Stimulated activated CD8-positive, alpha-beta memory T cell treated with anti-CD3 and anti-CD28 coated beads, Interleukin-15, amount 100 ng/mL, for 4 hours (primary cell): ENCODE data around the gene DIP2C.
"Not testable (repeated sequence)": the region's sequence is repeated elsewhere in the genome, so short reads cannot be mapped to it uniquely, and the experiment has no call there.

Experiments used
- DNase-seq, 2 donors: peaks; one replicate each; pipeline ENCODE4 v3.0.0-alpha.2; 2020; ENCODE audit warnings: low read depth in 2 of 2

The DIP2C gene

GRCh38 chr10:597976-598375 lies 91.5 kb downstream of the DIP2C start:
- no peak for DNase-seq

DNA sequence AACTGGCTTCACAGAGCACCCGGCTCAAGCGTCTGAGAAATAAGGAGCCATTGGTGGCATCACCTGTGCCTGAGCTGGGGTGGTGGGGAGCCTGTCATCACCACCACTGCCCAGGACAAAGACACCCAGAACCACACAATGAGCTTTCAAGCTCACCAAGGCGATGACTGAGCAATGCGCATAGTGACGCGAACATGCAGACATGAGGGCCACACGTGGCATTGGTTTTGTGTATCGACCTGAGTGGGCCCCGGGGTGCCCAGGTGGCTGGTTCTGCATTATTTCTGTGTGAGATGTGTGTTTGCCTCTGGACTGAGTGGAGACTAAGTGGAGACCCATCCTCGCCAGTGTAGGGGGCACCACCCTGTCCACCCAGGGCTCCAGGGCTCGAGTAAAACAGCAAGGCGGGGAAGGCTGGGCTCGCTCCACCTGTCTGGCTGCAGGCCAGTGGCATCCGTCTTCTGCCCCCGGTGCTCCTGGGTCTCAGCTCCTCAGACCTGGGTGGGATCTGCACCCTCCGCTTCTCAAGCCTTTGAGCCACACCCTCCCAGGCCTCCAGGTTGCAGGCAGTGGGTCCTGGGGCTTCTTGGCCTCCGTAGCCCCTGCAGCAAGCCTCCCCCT lies 92.6 kb downstream of the DIP2C start:
- no peak for DNase-seq

GRCh38 chr10:596131-596530 lies 93.3 kb downstream of the DIP2C start:
- not testable (repeated sequence) for DNase-seq

DNA sequence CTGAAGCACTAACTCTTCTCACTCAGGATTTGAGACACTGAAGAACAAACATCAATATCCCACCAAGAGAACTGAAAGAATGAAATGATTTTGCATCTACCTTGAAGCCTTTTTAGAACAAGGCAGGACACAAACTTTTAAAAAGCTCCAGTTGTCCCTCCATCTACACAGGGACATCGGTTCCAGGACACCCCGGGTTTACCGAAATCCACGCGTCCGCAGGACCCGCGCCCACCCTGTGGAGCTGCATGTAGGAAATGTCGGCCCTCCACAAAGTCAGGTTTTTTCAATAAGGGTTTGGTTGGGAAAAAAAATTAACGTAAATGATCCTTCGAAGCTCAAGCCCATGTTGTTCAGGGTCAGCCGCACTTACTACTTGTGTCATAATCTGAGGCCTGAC lies 94.0 kb downstream of the DIP2C start:
- no peak for DNase-seq

GRCh38 chr10:594584-595270 lies 94.7 kb downstream of the DIP2C start:
- no peak for DNase-seq

GRCh38 chr10:593901-594457 lies 95.5 kb downstream of the DIP2C start:
- DNase-seq = no peak

DNA sequence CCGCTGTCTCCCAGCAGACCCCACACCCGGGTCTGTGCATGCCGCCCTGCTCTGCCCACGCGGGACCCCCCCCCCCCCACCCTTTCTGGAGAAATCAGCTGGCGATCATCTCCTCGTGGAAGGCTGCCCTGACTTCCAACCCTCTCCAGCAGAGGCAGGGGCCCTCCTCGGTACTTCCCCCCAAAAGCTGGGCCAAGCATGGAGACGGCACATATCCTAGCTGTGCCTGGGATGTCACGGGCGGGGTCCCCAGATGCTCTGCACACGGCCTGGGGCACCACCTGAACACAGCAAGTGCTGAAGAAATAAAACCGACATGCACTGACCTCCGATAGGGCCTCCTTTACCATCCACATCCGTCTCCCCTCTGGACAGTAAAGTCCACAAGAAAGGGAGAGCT lies 96.0 kb downstream of the DIP2C start:
- DNase-seq = no peak

GRCh38 chr10:593016-593415 lies 96.5 kb downstream of the DIP2C start:
- DNase-seq = no peak

- no peak for DNase-seq
Measured at GRCh38 chr10:591646-592045, 97.8 kb downstream of the DIP2C start.

GRCh38 chr10:590721-591120 lies 98.7 kb downstream of the DIP2C start:
- DNase-seq = no peak

- no peak for DNase-seq
Measured at GRCh38 chr10:589961-590680, 99.3 kb downstream of the DIP2C start.

- DNase-seq = no peak
Measured at GRCh38 chr10:588246-589165, 101.0 kb downstream of the DIP2C start.

DNA sequence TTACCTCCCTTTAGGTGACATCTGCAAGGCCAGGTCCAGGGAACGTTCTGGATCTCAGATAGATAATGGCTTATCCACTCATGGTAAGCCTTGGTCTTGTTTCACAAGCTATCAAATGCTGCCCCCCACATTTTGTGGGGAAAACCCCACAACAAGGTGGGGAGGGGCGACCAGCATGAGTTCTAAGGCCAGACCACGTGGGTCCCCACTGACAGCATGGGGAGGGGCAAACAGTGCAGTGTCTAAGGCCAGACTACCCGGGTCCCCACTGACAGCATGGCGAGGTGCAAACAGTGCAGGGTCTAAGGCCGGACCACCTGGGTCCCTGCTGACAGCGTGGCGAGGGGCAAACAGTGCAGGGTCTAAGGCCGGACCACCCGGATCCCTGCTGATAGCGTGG lies 102.8 kb downstream of the DIP2C start:
- no peak for DNase-seq

GRCh38 chr10:586151-586550 lies 103.3 kb downstream of the DIP2C start:
- DNase-seq = no peak

GRCh38 chr10:585502-585901 lies 104.0 kb downstream of the DIP2C start:
- no peak for DNase-seq

DNA sequence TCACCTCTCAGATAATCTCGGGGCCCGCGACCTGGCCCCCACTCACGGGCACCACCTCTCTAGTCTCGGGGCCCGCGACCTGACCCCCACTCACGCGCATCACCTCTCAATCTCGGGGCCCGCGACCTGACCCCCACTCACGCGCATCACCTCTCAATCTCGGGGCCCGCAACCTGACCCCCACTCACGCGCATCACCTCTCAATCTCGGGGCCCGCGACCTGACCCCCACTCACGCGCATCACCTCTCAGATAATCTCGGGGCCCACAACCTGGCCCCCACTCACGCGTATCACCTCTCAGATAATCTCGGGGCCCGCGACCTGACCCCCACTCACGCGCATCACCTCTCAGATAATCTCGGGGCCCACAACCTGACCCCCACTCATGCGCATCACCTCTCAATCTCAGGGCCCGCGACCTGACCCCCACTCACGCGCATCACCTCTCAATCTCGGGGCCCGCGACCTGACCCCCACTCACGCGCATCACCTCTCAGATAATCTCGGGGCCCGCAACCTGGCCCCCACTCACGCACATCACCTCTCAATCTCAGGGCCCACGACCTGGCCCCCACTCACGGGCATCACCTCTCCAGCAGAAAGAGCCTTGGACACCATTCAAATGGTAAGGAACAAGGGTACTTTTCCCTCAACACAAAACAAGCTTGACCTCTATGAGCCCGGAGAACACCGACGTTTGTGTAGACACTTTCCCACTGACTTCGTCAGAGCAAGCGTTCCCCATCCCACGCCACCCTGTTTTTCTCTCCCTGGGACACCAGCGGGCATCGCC lies 104.8 kb downstream of the DIP2C start:
- not testable (repeated sequence) for DNase-seq

GRCh38 chr10:583433-583832 lies 106.0 kb downstream of the DIP2C start:
- no peak for DNase-seq

DNA sequence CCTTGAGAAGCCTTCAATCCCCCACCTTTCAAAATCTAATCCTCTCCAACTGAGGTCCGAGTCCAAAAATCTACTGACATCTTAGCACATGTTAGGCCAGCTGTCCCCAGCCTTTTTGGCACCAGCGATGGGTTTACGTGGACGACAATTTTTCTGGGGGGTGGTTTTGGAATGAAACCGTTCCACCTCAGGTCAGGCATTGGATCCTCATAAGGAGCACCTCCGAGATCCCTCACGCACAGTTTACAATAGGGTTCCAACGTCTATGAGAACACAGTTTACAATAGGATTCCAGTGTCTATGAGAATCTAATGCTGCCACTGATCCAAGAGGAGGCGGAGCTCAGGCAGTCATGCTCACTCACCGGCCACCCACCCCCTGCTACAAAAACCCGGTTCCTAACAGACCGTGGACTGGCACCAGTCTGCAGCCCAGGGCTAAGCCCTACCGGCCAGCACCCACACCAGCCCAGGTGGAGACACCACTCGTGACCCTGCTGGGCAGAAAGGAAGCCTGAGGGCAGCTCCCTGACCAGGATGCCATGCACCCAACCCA lies 107.6 kb downstream of the DIP2C start:
- DNase-seq = no peak

DNA sequence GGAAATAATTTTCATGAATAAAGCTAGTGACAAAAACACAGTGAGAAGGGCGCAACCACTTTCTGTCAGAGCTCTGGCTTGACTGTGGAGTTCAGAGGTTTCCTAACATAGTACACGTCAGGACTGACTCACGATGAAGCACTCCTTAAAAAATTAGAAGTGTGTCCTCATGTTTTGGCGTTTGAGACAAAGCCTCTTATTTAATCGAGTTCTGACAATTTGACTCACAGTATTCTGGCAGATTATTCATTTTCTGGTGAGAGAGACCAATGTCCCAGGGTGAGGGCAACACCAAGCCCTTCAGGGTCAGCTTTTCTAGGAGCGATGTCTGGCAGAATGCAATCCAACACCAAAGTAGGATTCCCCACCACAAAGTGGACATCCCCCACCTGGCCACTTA lies 108.7 kb downstream of the DIP2C start:
- no peak for DNase-seq

GRCh38 chr10:576130-576465 lies 113.4 kb downstream of the DIP2C start:
- no peak for DNase-seq
